22Rv1 (cell line): ENCODE results near the gene RARS2.

Source experiments
- CTCF ChIP-seq: fragments of 450-650 bp; IDR thresholded peaks from 2 replicates; pipeline ENCODE4 v1.5.1; 2017; ENCODE audit warnings: mild to moderate bottlenecking
- ZFX ChIP-seq: fragments of 450-650 bp; IDR thresholded peaks from 2 replicates; pipeline ENCODE4 v1.6.1; 2017; ENCODE audit warnings: antibody characterized with exemption, borderline replicate concordance

DNA sequence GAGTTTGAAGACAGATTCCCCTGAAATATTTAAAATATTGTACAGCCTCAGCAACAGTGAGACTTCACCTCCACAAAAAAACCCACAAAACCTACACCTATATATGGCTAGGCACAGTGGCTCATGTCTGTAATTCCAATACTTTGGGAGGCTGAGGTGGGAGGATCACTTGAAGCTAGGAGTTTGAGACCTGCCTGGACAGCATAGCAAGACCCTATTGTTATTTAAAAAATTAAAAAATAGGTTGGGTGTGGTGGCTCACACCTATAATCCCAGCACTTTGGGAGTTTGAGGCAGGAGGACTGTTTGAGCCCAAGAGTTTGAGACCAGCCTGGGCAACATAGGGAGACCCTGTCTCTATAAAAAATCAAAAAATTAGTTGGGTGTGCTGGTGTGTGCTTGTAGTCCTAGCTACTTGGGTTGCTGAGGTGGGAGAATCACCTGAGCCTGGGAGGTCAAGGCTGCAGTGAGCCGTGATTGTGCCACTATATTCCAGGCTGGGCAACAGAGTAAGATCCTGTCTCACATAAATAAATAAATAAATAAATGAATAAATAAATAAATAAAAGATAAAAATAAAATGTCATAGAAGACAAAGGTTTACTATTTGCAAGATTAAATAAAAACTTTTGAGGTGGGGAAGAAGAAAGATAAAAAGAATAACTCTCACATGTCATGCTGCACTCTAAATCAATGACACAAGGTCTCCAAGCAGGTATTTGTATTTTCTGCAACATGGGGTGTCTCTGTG, 51.1 kb downstream of the RARS2 start:
- TF ChIP-seq CTCF = no peak
- no peak for TF ChIP-seq ZFX
